ENCODE data around the gene NACA2. TPM values are rescaled to one million over a fixed set of nuclear protein-coding genes. Genes with fewer than 3 reads are reported as not detected.
A peak's percentile ranks its signal among the peaks of the same experiment; 100 is the strongest.

Gene NACA2
- polyA plus RNA-seq (2011; rRNA removed) = 0.15 TPM in 1 of 2 replicates, not detected in the other
- not detected in 2 replicates for polyA minus RNA-seq (2011; rRNA and poly(A)+ RNA removed)

GRCh38 chr17:61591018-61591417, at the start of gene NACA2:
TSS of gene NACA2 (minus strand) at chr17:61591219. CDS start at chr17:61591180, 39 bp downstream.
- CTCF ChIA-PET = no interaction called here
- POLR2A ChIA-PET = no interaction called here
- Histone ChIP-seq H3K36me3 (ENCODE audit: control insufficient read depth, insufficient read depth, low read length) (no peaks in the 10 kb centered on the region), H3K27me3 (ENCODE audit: control insufficient read depth, insufficient read depth, low read length) (peaks cover 8% of the 10 kb centered on the region), H3K4me3 (ENCODE audit: low read depth, low read length) (no peak within 1 kb of the TSS)
- TF ChIP-seq, protein P1, sequence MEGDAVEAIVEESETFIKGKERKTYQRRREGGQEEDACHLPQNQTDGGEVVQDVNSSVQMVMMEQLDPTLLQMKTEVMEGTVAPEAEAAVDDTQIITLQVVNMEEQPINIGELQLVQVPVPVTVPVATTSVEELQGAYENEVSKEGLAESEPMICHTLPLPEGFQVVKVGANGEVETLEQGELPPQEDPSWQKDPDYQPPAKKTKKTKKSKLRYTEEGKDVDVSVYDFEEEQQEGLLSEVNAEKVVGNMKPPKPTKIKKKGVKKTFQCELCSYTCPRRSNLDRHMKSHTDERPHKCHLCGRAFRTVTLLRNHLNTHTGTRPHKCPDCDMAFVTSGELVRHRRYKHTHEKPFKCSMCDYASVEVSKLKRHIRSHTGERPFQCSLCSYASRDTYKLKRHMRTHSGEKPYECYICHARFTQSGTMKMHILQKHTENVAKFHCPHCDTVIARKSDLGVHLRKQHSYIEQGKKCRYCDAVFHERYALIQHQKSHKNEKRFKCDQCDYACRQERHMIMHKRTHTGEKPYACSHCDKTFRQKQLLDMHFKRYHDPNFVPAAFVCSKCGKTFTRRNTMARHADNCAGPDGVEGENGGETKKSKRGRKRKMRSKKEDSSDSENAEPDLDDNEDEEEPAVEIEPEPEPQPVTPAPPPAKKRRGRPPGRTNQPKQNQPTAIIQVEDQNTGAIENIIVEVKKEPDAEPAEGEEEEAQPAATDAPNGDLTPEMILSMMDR (IDR thresholded peaks at IDR 0.05; ENCODE audit: insufficient read depth, low read depth, low read length) = no peak
- DNase-seq (ENCODE audit: low read depth) = no peak

GRCh38 chr17:61639818-61640217, 48.8 kb upstream of the NACA2 start:
- H3K36me3 ChIP-seq (ENCODE audit: control insufficient read depth, insufficient read depth, low read length) = no peaks in the 10 kb centered on the region
- CTCF ChIA-PET = interaction anchor here (2.0 kb wide), 1 partner anchor 194 kb away, joined by 7 read pairs; no protein-coding TSS in a partner anchor
- no peak overlapping the region for H3K4me3 ChIP-seq (ENCODE audit: low read depth, low read length)
- TF ChIP-seq, protein P1 (IDR thresholded peaks at IDR 0.05; ENCODE audit: insufficient read depth, low read depth, low read length) = no peak
- POLR2A ChIA-PET = no interaction called here
- no peak for DNase-seq (ENCODE audit: low read depth)
- H3K27me3 ChIP-seq (ENCODE audit: control insufficient read depth, insufficient read depth, low read length) = no peaks in the 10 kb centered on the region

DNA sequence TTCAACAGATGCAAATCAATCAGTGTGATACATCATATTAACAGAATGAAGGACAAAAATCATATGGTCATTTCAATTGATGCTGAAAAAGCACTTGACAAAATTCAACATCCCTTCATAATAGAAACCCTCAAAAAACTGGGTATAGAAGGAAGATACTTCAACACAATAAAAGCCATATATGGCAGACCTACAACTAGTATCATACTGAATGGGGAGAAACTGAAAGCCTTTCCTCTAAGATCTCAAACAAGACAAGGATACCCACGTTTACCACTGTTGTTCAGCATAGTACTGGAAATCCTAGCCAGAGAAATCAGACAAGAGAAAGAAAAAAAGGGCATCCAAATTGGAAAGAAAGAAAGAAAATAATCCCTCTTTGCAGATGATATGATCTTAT, 47.1 kb upstream of the NACA2 start:
- DNase-seq (ENCODE audit: low read depth) = no peak
- TF ChIP-seq, protein P1 (IDR thresholded peaks at IDR 0.05; ENCODE audit: insufficient read depth, low read depth, low read length) = no peak
- H3K4me3 ChIP-seq (ENCODE audit: low read depth, low read length) = no peak overlapping the region
- ChIA-PET POLR2A (no interaction called here), CTCF (interaction anchor here (0.6 to 3.9 kb wide), 2 partner anchors 42 to 196 kb away, joined by 3 to 24 read pairs; no protein-coding TSS in a partner anchor)
- no peaks in the 10 kb centered on the region for H3K27me3 ChIP-seq (ENCODE audit: control insufficient read depth, insufficient read depth, low read length)
- no peaks in the 10 kb centered on the region for H3K36me3 ChIP-seq (ENCODE audit: control insufficient read depth, insufficient read depth, low read length)

- H3K36me3 ChIP-seq (ENCODE audit: control insufficient read depth, insufficient read depth, low read length) = no peaks in the 10 kb centered on the region
- H3K27me3 ChIP-seq (ENCODE audit: control insufficient read depth, insufficient read depth, low read length) = no peaks in the 10 kb centered on the region
- DNase-seq (ENCODE audit: low read depth) = no peak
- TF ChIP-seq, protein P1 (IDR thresholded peaks at IDR 0.05; ENCODE audit: insufficient read depth, low read depth, low read length) = peak; percentile 82
- H3K4me3 ChIP-seq (ENCODE audit: low read depth, low read length) = no peak overlapping the region
- ChIA-PET CTCF (interaction anchor here (0.6 to 4.9 kb wide), 12 partner anchors 10 to 225 kb away, joined by 3 to 33 read pairs (median 6); no protein-coding TSS in a partner anchor), POLR2A (no interaction called here)
Observed at GRCh38 chr17:61635913-61636432, 45.0 kb upstream of the NACA2 start.

GRCh38 chr17:61634942-61635538, 44.0 kb upstream of the NACA2 start:
- ChIA-PET CTCF (interaction anchor here (1.0 to 4.9 kb wide), 10 partner anchors 13 to 226 kb away, joined by 4 to 33 read pairs (median 7); no protein-coding TSS in a partner anchor), POLR2A (no interaction called here)
- H3K27me3 ChIP-seq (ENCODE audit: control insufficient read depth, insufficient read depth, low read length) = no peaks in the 10 kb centered on the region
- H3K4me3 ChIP-seq (ENCODE audit: low read depth, low read length) = no peak overlapping the region
- no peak for DNase-seq (ENCODE audit: low read depth)
- TF ChIP-seq, protein P1 (IDR thresholded peaks at IDR 0.05; ENCODE audit: insufficient read depth, low read depth, low read length) = no peak
- no peaks in the 10 kb centered on the region for H3K36me3 ChIP-seq (ENCODE audit: control insufficient read depth, insufficient read depth, low read length)
